ENCODE results near the gene SHC2. TPM values are rescaled to one million over a fixed set of nuclear protein-coding genes. Genes with fewer than 3 reads are reported as not detected.
A peak's percentile ranks its signal among the peaks of the same experiment; 100 is the strongest.

The SHC2 gene
- total and polyA plus RNA-seq, 9 of the 15 experiments (the other 6 are each of a cell fraction or from before 2014, with no cell fraction given) = 0.14 to 0.36 (median 0.17) TPM; not detected in 5

- peak within 1 kb of the TSS; percentile 99 for H3K27ac ChIP-seq (ENCODE audit: extremely low read depth, low read depth, low read length)
- H3K4me3 ChIP-seq = peak within 1 kb of the TSS; percentile 100
- peaks cover 13% of the 10 kb centered on the region; the same call in 2 of the 3 replicates for H3K79me2 ChIP-seq (ENCODE audit: control insufficient read depth, insufficient read depth, low read length)
- no peaks in the 10 kb centered on the region for H3K9me3 ChIP-seq (replicated peaks; ENCODE audit: control insufficient read depth, insufficient read depth, low read depth, low read length)
- H3K9ac ChIP-seq (ENCODE audit: insufficient read depth in 1 of 2, low read depth in 2 of 2, low read length in 2 of 2) = peak within 1 kb of the TSS; percentile 92 to 98
- BruUV-seq (replicated peaks) = no TSS peak
- FAIRE-seq (no peak), DNase-seq (ENCODE audit: extremely low read depth in 1 of 4, low spot score in 3 of 4) (peak; percentile 73 to 88 (median 81)), ATAC-seq (peak; percentile 89)
- no peaks in the 10 kb centered on the region for H4K20me1 ChIP-seq (replicated peaks; ENCODE audit: control insufficient read depth, insufficient read depth, low read length)
- peak within 1 kb of the TSS; percentile 100 for H2AFZ ChIP-seq (ENCODE audit: low read depth, low read length)
- ChIA-PET POLR2A (interaction anchor here (0.6 kb wide), 2 partner anchors 9 to 397 kb away, joined by 4 read pairs; no protein-coding TSS in a partner anchor), CTCF (ENCODE audit: low intra/inter-chr PET ratio) (interaction anchor here (0.6 to 0.9 kb wide), 2 partner anchors 19 to 49 kb away, joined by 3 to 8 read pairs; no protein-coding TSS in a partner anchor)
- in situ Hi-C loops (cut with MboI) (no loop called here), intact Hi-C loops (cut with micrococcal nuclease) (no loop called here)
- H3K4me2 ChIP-seq (ENCODE audit: insufficient read depth, low read length) = peak within 1 kb of the TSS; percentile 95
- no peaks in the 10 kb centered on the region for H3K27me3 ChIP-seq (ENCODE audit: control insufficient read depth in 2 of 2, insufficient read depth in 2 of 2, low read length in 2 of 2)
- peaks cover 10 to 60% of the 10 kb centered on the region in 2 experiments; a peak in 4 of 5 replicates for H3K4me1 ChIP-seq (replicated peaks in 1 of 2; ENCODE audit: control insufficient read depth in 2 of 2, insufficient read depth in 2 of 2, low read length in 2 of 2)
- no peaks in the 10 kb centered on the region for H3K9me1 ChIP-seq (ENCODE audit: control insufficient read depth, insufficient read depth, low read length)
- under 1% methylated on average over 55 of the region's 81 CpGs for WGBS (ENCODE audit: insufficient coverage, low coverage, missing lambda C conversion rate)
- peaks cover 13% of the 10 kb centered on the region; the same call in 2 of the 3 replicates for H3K36me3 ChIP-seq (ENCODE audit: control insufficient read depth, insufficient read depth, low read length)
- TF ChIP-seq POLR2G (IDR thresholded peaks at IDR 0.05; ENCODE audit: low read depth, low read length) (peak; percentile 93), SIN3B (IDR thresholded peaks at IDR 0.05; ENCODE audit: low read depth) (peak; percentile 93), OTX1 (CRISPR knock-in tag; IDR thresholded peaks at IDR 0.05) (peak; percentile 14; the same call in 1 of the 2 replicates), LEF1 (IDR thresholded peaks at IDR 0.05) (no peak), SPI1 (IDR thresholded peaks at IDR 0.05; ENCODE audit: borderline replicate concordance, low read depth, low read length) (no peak), CREM (IDR thresholded peaks at IDR 0.05; ENCODE audit: low read depth) (peak; percentile 78), SP1 (CRISPR knock-in tag; IDR thresholded peaks at IDR 0.05) (no peak; the same call in 1 of the 2 replicates), ZNF551 (CRISPR knock-in tag; IDR thresholded peaks at IDR 0.05) (no peak), ARID3A (IDR thresholded peaks at IDR 0.05; ENCODE audit: borderline replicate concordance, low read depth, low read length) (no peak), ZSCAN29 (IDR thresholded peaks at IDR 0.05) (0 out of 2 replicates have a peak, but pooled peaks have one; percentile 24), SAP30 (IDR thresholded peaks at IDR 0.05; ENCODE audit: borderline replicate concordance, insufficient read depth, low read depth, low read length, poor library complexity, severe bottlenecking) (peak; percentile 96)
- TF ChIP-seq, protein P1, sequence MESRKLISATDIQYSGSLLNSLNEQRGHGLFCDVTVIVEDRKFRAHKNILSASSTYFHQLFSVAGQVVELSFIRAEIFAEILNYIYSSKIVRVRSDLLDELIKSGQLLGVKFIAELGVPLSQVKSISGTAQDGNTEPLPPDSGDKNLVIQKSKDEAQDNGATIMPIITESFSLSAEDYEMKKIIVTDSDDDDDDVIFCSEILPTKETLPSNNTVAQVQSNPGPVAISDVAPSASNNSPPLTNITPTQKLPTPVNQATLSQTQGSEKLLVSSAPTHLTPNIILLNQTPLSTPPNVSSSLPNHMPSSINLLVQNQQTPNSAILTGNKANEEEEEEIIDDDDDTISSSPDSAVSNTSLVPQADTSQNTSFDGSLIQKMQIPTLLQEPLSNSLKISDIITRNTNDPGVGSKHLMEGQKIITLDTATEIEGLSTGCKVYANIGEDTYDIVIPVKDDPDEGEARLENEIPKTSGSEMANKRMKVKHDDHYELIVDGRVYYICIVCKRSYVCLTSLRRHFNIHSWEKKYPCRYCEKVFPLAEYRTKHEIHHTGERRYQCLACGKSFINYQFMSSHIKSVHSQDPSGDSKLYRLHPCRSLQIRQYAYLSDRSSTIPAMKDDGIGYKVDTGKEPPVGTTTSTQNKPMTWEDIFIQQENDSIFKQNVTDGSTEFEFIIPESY (CRISPR knock-in tag; IDR thresholded peaks at IDR 0.05) = no peak; the same call in 1 of the 2 replicates
- TF ChIP-seq, protein P2, sequence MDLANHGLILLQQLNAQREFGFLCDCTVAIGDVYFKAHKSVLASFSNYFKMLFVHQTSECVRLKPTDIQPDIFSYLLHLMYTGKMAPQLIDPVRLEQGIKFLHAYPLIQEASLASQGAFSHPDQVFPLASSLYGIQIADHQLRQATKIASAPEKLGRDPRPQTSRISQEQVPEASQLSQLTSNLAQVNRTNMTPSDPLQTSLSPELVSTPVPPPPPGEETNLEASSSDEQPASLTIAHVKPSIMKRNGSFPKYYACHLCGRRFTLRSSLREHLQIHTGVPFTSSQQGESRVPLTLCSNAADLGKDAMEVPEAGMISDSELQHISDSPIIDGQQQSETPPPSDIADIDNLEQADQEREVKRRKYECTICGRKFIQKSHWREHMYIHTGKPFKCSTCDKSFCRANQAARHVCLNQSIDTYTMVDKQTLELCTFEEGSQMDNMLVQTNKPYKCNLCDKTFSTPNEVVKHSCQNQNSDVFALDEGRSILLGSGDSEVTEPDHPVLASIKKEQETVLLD (IDR thresholded peaks at IDR 0.05) = no peak
Measured at GRCh38 chr19:507286-508203, 46.7 kb upstream of the SHC2 start, which contains the start of gene TPGS1. Gene TPGS1, plus strand, starts transcription at chr19:507497. Its CDS starts 10 bp downstream, at chr19:507507.

Data from K562 (cell line).